GM19452 (cell line): ENCODE data around the gene PCDHA1.

Source experiments
- ATAC-seq: cut with Tn5 transposase; IDR thresholded peaks from one replicate; pipeline ENCODE4 v1.9.1; 2021; ENCODE audit not compliant: unreplicated experiment

The PCDHA1 gene

GRCh38 chr5:140916325-140916724 is 130.4 kb downstream of the PCDHA1 start:
- no peak for ATAC-seq

- ATAC-seq = no peak
Measured at GRCh38 chr5:140923601-140924000, 137.7 kb downstream of the PCDHA1 start.

- no peak for ATAC-seq
Measured at GRCh38 chr5:140925806-140926442, 140.0 kb downstream of the PCDHA1 start, which contains the start of gene PCDHAC1. TSS of gene PCDHAC1 (plus strand) at chr5:140926299. CDS start at chr5:140926893, 594 bp downstream.

GRCh38 chr5:140926443-140927227 is 140.7 kb downstream of the PCDHA1 start:
- ATAC-seq = no peak

GRCh38 chr5:140927228-140927573 is 141.3 kb downstream of the PCDHA1 start:
- ATAC-seq = no peak

- ATAC-seq = no peak
Measured at GRCh38 chr5:140934964-140935606, 149.1 kb downstream of the PCDHA1 start.

GRCh38 chr5:140946578-140946977 is 160.6 kb downstream of the PCDHA1 start:
- no peak for ATAC-seq

GRCh38 chr5:140951636-140952035 is 165.7 kb downstream of the PCDHA1 start:
- ATAC-seq = no peak

GRCh38 chr5:140953234-140953633 is 167.3 kb downstream of the PCDHA1 start:
- ATAC-seq = no peak

GRCh38 chr5:140962190-140962589 is 176.2 kb downstream of the PCDHA1 start:
- no peak for ATAC-seq

GRCh38 chr5:140964356-140964755 is 178.4 kb downstream of the PCDHA1 start:
- no peak for ATAC-seq

GRCh38 chr5:140965905-140966292 is 180.0 kb downstream of the PCDHA1 start:
- no peak for ATAC-seq

- no peak for ATAC-seq
Measured at GRCh38 chr5:140966293-140967225, 180.6 kb downstream of the PCDHA1 start, which contains the start of gene PCDHAC2. TSS of gene PCDHAC2 (plus strand) at chr5:140966476. CDS start at chr5:140966767, 291 bp downstream.

GRCh38 chr5:140967226-140967893 is 181.4 kb downstream of the PCDHA1 start:
- ATAC-seq = no peak

GRCh38 chr5:140969880-140970279 is 183.9 kb downstream of the PCDHA1 start:
- no peak for ATAC-seq

- ATAC-seq = no peak
Measured at GRCh38 chr5:140973550-140973949, 187.6 kb downstream of the PCDHA1 start.

- no peak for ATAC-seq
Measured at GRCh38 chr5:140977003-140977402, 191.1 kb downstream of the PCDHA1 start.

- no peak for ATAC-seq
Measured at GRCh38 chr5:140978260-140978659, 192.3 kb downstream of the PCDHA1 start.

GRCh38 chr5:140978983-140979382 is 193.0 kb downstream of the PCDHA1 start:
- no peak for ATAC-seq

GRCh38 chr5:140982083-140982716 is 196.3 kb downstream of the PCDHA1 start:
- ATAC-seq = no peak
